HG03521 (cell line): ENCODE data around the gene CUBN.

Experiments used
- ATAC-seq: cut with Tn5 transposase; IDR thresholded peaks from one replicate; pipeline ENCODE4 v1.9.1; 2021; ENCODE audit warnings: mild to moderate bottlenecking, moderate library complexity; ENCODE audit not compliant: unreplicated experiment

CUBN gene

DNA sequence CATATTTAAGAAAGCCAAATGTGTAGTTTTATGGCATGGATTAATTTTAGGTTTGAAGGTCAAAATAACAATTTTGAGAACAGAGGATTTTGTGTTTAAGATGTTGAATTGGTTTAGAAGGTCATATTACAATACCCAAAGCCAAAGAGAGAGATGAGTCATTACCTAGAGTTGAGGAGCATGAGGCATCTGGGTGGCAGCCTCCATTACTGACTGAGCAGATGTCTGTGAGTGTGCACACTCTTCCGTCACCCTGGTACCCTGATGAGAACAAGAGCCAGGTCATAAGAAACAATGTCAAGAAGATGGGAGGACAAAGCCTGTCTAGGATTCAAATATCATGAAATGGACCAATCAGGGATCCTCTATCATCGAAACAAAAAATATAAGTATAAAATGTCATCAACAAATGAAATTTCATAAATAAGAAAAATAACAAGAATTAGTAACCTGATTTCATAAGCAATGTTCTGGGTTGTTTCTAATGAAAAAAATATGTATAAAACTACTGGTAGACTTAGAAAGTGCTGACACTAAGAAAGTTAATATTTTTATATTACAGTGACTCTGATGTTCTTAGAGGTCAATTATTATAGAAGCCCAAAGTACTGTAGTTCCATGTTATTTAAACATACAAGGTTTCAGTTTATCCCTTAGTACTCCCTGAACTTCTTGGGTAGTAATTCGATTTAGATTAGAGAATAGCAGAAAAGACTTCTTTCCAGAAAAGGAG is 20.0 kb downstream of the CUBN start:
- no peak for ATAC-seq

DNA sequence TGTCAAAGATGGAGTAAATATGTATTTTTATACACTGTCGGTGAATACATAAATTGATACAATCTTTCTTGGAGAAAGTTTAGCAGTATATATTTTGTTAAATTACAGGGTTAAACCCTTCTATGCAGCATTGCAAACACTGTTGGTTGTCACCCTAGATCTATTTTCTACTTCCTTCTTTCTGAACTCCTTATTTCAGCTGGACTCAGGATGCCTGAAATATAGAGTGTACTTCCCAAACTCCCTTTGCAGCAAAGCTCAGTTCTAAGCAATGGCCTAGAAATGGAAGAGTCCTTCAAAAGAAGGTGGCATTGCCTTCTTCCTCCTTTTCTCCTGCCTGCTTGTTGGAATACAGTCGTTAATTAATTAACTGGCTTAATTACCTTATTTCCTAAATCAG is 20.6 kb downstream of the CUBN start:
- ATAC-seq, result no peak

DNA sequence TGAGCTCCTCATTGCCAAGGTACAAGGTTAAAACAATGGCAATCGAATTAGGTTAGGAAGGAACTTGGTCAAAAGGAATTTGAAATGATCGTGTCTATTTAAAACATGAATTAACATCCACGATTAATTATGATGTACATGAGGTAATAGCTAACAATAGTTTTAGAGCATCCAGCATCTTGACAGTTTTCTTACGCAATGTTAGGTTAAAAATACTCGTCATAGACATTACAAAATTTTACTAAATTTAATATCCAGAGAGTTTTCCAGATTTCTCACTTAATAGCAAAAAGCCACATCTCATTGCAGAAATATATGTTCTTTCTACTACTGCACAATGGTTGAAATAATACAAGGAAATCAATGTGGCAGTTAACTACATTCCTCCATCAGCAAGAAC is 22.6 kb downstream of the CUBN start:
- ATAC-seq, result no peak

DNA sequence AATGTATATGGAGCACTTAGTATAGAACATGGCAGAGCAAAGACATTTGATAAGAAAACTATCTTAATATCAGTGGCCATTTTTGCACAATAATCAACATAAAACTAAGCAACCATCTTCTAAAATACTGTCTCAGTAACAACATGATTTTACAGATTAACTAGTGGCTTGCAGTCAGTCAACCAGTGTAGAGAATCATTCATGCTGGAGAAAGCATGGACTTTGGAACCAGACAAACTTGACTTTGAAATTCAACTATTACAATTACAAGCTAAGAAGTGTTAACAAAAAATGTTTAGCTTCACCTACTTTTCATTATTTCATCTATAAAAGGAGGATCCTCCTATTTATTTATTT is 27.7 kb downstream of the CUBN start:
- no peak for ATAC-seq

DNA sequence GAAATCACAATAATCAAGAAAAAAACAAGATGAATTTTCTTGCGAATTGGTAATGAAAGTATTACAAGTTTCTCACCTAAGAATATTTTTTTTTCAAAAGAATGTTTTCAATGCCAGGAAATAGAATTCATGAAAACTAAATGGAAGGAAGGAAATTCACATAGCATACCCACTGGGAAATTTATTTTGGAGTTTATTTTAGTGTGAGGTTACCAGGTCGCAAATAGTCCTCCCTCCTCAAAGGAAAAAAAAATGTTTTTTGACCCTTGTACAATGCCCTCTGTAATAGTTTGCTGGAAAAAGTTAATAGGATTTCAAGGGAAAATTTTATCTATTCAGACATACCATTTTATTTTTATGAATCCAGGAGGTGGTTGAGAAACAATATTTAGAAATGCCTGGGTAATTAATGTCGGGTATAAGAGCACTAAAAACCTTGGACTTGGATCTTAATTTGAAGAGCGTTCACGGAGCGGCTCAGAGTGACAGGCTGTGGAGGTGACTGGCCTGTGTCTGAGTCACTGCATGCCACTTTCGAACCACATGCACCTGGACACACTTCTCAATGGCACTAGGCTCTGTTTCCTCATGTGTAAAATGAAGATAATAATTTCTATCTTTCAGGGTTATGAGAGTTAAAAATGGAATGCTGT is 28.2 kb downstream of the CUBN start:
- no peak for ATAC-seq

DNA sequence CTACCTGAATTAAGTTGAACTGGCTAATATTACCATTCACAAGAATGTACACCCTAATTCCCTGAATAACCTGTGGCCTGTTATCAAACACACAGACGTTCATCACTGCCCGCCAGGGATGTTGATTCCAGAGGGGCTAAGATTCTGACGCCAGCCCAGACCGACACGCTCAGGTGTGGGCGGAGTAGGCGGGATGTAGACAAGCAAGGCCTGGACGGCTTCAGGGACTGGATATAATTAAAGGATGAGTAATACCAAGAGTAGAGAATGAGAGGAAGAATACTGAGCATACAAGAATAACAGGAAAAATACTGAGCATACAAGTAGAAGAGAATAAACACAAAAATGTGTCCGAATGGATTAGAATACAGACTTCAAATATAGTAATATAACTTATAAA is 29.0 kb downstream of the CUBN start:
- no peak for ATAC-seq

DNA sequence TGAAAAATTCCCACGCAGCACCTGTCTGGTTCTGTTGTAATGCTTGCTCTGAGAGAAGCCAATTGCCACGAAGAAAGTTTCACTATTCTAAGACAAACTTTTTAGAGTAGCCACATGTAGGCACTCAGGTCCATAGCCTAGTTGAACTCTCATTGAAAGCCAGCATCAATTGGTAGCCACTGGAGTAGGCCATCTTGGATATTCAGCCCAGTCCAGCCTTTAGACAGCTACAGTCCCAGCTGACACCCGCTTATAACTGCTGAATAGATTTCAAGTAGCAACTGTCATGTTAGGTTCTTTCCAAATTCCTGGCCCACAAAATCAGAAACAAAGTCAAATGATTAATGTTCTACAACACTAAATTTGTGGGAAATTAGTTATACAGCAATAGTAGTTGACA is 31.6 kb downstream of the CUBN start:
- no peak for ATAC-seq

DNA sequence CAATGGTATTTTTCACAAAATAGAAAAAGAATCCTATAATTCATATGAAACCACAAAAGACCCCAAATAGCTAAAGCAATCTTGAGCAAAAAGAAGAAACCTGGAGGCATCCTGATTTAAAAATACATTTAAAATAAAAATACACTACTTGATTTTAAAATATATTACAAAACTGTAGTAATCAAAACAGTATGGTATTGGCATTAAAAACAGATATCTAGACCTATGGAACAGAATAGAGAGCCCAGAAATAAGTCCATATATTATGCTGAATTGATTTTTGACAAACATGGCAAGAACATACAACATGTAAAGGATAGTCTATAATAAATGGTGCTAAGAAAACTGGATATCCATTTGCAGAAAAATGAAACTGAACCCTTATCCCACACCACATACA is 34.8 kb downstream of the CUBN start:
- ATAC-seq, result no peak

DNA sequence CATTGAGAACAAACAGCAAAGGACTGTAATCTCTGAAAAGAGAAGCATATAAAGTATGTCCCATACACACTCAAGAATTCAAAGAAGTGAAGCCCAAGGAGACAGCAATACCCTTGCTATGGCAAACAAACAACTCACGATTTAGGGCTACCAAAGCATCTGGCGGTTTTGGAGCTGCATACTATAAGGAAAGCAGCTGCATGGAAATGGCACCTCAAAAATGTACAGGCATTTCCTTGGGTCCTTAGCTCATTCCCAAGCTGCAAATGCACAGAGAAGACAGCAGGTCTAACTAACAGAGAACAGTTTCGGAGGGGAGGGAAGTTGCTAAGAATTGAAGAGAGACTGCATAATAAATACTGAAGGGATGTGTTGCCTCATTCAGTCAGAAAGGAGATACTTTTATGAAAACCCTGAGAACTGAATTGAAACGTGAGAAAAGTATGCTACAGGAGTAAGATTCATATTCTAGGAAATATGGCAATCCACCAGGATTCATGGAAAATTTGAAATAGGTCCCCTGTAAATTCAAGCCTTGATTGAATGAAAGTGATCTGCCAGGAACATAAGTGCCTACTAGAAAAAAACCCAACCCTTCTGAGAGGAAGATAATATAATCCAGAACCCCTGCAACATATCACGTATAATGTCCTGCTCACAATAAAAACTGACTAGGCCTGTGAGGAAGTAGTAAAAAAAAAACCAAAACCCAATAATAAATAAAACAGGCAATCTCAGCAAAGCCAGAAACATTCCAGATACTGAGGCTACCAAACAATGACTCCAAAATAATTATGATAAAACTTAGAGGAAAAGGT is 36.4 kb downstream of the CUBN start:
- ATAC-seq, result no peak

DNA sequence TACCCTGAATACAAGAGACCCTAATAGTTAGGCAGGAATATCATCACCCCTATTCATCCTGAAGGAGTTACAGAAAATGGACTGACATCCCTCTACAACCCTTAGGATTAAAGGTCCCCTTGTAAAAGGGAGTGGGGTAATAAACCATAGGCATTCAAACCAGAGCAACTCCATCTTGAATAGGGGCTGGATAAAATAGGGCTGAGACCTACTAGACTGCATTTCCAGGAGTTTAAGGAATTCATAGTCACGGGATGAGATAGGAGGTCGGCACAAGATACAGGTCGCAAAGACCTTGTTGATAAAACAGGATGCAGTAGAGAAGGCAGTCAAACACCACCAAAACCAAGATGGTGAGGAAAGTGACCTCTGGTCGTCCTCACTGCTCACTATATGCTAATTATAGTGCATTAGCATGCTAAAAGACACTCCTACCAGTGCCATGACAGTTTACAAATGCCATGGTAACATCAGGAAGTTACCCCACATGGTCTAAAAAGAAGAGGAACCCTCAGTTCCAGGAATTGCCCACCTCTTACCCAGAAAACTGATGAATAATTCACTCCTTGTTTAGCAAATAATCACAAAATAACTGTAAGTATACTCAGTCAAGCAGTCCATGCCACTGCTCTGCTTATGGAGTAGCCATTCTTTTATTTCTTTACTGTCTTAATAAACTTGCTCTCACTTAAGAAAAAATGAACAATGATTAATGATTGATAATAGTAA is 37.2 kb downstream of the CUBN start:
- no peak for ATAC-seq

DNA sequence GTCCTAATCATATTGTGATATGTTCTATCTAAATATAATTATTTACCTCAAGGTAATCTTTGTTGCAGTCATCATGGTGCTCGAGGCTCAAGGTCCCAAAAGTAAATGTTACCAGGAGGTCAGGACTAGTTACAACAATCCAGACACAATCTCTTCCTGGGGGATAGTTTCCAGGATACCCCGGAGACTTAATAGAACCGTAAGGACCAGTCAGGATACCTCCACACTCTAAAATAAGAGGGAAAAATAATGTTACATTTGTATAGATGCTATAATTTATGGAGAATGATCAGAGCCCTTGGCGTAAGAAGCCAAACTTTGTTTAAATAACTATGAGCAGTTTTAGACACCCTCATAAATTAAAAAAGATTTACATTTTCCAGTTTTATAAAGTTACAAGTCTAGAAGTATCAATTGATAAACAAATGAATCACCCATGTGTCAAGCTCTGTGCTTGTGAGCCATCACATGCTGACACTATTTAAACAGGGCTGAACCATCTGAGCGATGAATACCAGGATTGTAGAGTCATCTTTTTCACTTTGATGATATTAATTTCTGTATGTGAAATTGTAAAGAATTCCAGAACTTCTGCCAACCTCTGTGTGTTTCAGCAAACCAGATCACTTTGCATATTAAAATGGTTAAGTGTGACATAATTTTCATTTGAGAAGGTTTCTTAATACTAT is 41.3 kb downstream of the CUBN start:
- ATAC-seq, result no peak

DNA sequence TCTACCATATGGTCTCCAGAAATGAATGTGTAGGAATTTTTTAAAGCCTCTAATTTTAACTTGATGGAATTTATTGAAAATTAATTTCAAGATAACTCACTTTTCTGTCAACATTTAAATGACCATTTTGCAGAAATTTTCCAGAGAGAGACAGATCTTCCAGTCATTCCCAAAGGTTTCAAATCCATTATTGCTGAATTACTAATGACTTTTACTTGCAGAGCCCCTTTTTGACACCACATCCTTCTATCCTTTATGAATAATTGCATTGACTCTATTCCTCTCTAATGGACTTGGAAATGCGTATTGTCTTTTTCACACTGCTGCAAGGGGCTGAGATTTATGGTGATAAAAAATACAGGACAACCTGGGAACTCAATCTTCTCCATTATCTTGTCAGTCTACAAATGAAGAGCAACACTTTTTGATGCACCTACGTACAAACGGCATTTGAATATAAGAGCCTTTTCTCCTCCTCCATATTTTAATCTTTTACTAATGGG is 42.7 kb downstream of the CUBN start:
- ATAC-seq, result no peak

DNA sequence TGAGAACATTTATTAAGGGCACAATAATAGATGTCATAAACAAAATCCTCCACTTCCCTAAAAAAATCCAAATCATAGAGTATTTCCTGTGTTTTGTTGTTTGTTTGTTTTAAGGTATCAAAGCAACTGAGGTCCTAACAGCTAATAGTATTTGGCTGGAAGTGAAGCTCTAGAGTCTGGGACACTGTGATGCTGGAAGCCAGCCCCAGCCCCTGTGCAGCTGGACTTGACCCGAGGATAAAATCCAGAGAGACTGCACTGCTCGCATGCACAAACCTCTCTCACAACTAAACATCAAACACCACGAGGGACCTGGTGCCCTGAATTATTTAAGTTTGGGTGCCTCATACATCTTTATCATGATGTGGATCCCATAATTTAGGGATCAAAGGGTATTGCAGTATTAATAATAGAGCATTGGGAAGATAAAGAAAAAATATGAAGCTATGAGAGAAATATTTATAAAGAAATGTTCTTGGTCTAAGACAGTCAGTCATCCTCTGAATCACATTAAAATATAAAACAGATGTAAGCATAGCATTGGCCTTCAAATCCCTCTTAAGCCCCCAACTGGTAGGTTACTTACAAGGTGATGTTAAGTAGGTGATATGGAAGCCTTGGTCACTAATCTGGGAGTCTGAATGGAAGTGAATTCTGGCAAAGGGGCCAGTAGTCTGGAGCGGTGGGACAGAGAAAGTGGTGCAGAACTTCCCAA is 44.4 kb downstream of the CUBN start:
- ATAC-seq, result no peak

DNA sequence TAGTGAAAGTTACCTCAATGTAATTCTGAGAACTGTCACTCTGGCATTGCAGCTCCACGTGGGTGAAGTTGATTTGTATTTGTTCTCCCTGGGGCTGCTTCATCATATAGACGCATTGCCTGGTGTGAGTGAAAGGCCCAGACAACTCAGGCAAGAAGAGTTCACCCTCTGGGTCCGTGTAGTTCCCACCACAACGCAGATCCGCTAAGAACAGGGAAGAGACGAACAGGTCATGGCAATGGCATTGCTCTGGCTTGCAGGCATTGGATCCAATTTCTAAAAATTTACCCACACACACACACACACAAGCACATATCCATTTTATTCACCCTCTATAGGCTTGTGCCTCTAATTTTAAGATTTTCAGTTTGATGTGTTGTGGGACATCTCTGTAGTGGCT is 45.4 kb downstream of the CUBN start:
- ATAC-seq, result no peak

DNA sequence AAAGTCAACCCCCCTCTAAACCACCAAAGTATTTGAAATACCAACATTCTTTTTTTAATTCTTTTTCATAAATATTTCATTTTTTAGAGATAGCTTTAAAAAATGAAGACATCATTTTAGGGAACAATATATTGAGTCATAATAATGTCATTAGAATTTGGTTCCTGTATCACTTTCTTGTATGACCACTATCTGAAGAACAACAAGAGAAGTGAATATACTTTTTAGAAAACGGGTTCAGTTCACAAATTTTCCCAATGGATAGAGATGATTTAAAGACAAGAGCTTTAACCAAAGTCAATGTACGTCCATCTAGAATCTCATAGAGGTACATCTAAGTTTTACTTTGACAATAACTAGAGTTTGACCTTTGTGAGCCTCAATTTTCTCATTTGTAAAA is 48.2 kb downstream of the CUBN start:
- no peak for ATAC-seq

DNA sequence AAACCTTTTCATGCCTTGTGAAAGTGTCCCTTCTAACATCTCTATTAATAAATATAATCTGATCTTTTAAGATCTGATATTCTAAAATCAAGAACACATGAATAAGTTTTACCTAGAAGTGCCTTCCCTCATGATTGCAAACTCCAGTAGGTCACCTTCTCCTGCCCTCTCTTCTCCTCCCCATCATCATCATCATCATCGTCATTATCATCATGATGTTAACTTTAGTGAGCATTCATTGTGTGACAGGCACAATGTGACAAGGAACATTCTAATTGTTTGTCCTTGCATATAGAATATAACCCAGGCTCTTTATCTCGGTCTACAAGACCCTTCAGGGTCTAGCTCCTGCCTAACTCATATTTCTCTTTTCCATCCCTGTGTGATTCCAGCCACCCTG is 51.7 kb downstream of the CUBN start:
- no peak for ATAC-seq

DNA sequence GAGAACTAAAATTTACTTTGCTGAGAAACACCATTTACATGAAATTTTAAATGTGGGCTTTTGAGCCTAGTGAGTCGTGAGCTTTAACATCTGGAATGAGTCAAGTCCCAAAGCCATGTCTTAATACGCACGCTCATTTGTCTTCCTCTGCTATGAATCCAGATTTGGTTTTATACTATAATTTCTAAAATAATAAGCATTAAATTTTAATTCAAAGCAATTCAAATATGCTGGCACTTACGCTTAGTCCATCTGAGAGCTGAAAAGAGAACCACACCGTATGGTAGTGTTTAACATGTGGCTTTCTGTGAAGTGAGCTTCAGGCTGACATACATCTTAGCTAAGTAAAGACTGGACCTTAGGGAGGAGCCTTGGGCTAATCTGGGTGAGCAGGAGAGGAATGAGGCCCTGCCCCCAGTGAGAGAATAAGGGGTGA is 52.2 kb downstream of the CUBN start:
- ATAC-seq, result no peak

DNA sequence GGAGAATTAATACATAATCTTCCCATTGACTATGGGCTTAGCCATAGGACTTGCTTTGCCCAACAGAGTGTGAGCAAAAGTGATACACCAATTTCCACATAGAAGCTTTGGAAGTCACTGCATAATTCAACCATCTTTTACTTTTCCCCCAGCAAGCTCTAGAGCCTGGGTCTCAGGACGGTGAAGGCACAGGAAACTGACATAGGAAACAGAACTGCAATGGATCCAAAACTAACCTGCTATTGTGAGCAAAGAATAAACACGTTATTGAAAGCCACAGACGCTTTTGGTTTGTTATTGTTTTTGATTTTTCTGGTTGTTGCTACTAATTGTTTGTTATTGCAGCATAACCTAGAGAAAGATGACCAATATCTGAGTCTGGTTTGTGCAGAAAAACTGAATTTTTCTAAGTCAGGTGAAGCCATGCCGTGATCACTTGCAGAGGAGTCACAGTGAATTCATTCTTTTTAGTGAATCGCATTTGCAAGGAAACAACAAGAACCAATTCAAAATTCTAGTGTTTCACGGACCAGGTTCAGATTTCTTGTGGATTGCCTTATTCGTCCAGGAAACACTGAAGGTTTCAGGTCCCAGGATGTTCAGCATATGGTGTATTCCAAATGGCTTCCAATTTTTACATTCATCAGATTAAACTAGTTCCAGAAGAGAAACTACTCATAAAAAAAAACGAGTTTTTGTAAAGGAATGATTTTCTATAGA is 52.8 kb downstream of the CUBN start:
- no peak for ATAC-seq
